ENCODE measurements around the gene PNPLA7.

Gene PNPLA7

DNA sequence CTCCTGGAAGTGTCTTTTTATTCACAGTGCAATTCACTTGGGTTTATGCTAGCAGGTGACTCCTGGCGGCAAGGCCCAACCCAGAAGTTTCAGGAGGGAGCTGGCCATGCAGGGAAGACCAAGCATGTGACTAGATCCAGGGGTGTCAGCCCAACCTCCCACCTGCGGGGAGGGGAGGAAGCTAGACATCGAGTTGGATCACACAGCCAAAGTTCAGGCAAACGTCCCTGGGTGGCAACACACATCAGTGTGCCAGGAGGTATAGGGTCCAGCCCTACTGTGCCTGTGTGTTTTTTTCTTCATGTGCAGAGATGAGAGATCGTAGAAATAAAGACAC lies 25.3 kb downstream of the PNPLA7 start:
- H3K36me3 ChIP-seq (ENCODE audit: control insufficient read depth, insufficient read depth, low read length) = no peaks in the 10 kb centered on the region
- no peak overlapping the region for H3K4me3 ChIP-seq (ENCODE audit: low read depth, low read length)
- H3K4me1 ChIP-seq = no peaks in the 10 kb centered on the region
- H2AFZ ChIP-seq = no peak overlapping the region
- H3K9ac ChIP-seq = no peak overlapping the region
- no peaks in the 10 kb centered on the region for H3K27me3 ChIP-seq (ENCODE audit: control insufficient read depth, insufficient read depth, low read length)
- H3K27ac ChIP-seq = no peak overlapping the region
- H3K9me3 ChIP-seq (ENCODE audit: control insufficient read depth, low read length) = no peaks in the 10 kb centered on the region
- no peaks in the 10 kb centered on the region for H3K79me2 ChIP-seq
- no peak for TF ChIP-seq CTCF (IDR thresholded peaks at IDR 0.05)
- no peak overlapping the region for H3K4me2 ChIP-seq (ENCODE audit: low read length)

GRCh38 chr9:137524161-137524980 lies 25.8 kb downstream of the PNPLA7 start:
- Histone ChIP-seq H3K4me2 (ENCODE audit: low read length) (no peak overlapping the region), H3K4me1 (no peaks in the 10 kb centered on the region), H2AFZ (no peak overlapping the region), H3K9me3 (ENCODE audit: control insufficient read depth, low read length) (no peaks in the 10 kb centered on the region), H3K4me3 (ENCODE audit: low read depth, low read length) (no peak overlapping the region), H3K36me3 (ENCODE audit: control insufficient read depth, insufficient read depth, low read length) (no peaks in the 10 kb centered on the region), H3K27me3 (ENCODE audit: control insufficient read depth, insufficient read depth, low read length) (no peaks in the 10 kb centered on the region), H3K9ac (no peak overlapping the region), H3K27ac (no peak overlapping the region), H3K79me2 (no peaks in the 10 kb centered on the region)
- no peak for TF ChIP-seq CTCF (IDR thresholded peaks at IDR 0.05)

- Histone ChIP-seq H3K9me3 (ENCODE audit: control insufficient read depth, low read length) (no peaks in the 10 kb centered on the region), H3K4me2 (ENCODE audit: low read length) (no peak overlapping the region), H3K9ac (no peak overlapping the region), H3K79me2 (no peaks in the 10 kb centered on the region), H3K27me3 (ENCODE audit: control insufficient read depth, insufficient read depth, low read length) (no peaks in the 10 kb centered on the region), H3K27ac (no peak overlapping the region), H3K4me1 (no peaks in the 10 kb centered on the region), H3K36me3 (ENCODE audit: control insufficient read depth, insufficient read depth, low read length) (no peaks in the 10 kb centered on the region), H3K4me3 (ENCODE audit: low read depth, low read length) (no peak overlapping the region), H2AFZ (no peak overlapping the region)
- TF ChIP-seq CTCF (IDR thresholded peaks at IDR 0.05) = no peak
These were observed 27.3 kb downstream of the PNPLA7 start for GRCh38 chr9:137522746-137523455.

DNA sequence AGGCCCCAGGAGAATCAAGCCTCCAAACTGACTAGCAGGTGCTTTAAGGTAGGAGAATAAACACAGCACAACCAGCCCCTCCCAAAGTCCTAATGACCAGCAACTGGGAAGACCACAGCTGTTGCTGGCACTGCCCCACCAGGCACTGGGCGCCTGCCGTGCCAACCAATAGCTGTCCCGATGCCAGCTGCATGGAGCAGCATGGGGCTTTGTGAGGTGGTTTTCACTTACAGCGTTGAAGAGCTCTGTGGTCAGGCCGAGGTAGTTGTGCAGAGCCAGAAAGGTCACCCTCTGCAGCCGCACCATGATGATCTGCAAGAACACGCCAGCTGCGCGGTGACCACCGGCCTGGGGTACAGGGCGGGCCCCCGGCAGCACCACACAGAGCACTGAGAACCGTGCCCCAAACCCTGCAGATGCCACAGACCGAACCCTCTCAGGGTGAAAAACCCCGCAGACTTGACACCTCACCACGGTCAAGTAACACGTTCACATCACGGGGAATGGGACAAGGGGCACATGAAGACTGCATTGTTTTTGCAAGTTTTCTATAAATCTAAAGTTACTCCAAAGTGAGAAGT lies 28.7 kb downstream of the PNPLA7 start:
- no peak overlapping the region for H3K4me2 ChIP-seq (ENCODE audit: low read length)
- no peak overlapping the region for H3K4me3 ChIP-seq (ENCODE audit: low read depth, low read length)
- no peak for TF ChIP-seq CTCF (IDR thresholded peaks at IDR 0.05)
- H3K9ac ChIP-seq = no peak overlapping the region
- no peak overlapping the region for H2AFZ ChIP-seq
- no peaks in the 10 kb centered on the region for H3K9me3 ChIP-seq (ENCODE audit: control insufficient read depth, low read length)
- H3K27me3 ChIP-seq (ENCODE audit: control insufficient read depth, insufficient read depth, low read length) = no peaks in the 10 kb centered on the region
- H3K27ac ChIP-seq = no peak overlapping the region
- H3K36me3 ChIP-seq (ENCODE audit: control insufficient read depth, insufficient read depth, low read length) = no peaks in the 10 kb centered on the region
- H3K4me1 ChIP-seq = no peaks in the 10 kb centered on the region
- no peaks in the 10 kb centered on the region for H3K79me2 ChIP-seq

Measured in parathyroid adenoma (tissue), 2 donors.